Measurements from ENCODE around the gene SMARCA5.
A peak's percentile ranks its signal among the peaks of the same experiment; 100 is the strongest.

SMARCA5 gene

GRCh38 chr4:143513314-143514168, at the start of gene SMARCA5:
Gene SMARCA5 (plus strand): TSS chr4:143513702. CDS start chr4:143513925, 223 bp downstream.
- TF ChIP-seq CTCF (IDR thresholded peaks at IDR 0.05; ENCODE audit: low read depth, low read length), result no peak
- peak within 1 kb of the TSS; percentile 66 for H3K4me3 ChIP-seq (ENCODE audit: low read depth, low read length)
- in situ Hi-C loops (cut with HindIII; ENCODE audit: low sequenced_read_pairs), result no loop called here
- DNase-seq (ENCODE audit: low read depth, low spot score), result peak; percentile 99

- no peak for TF ChIP-seq CTCF (IDR thresholded peaks at IDR 0.05; ENCODE audit: low read depth, low read length)
- H3K4me3 ChIP-seq (ENCODE audit: low read depth, low read length), result no peak overlapping the region
- no peak for DNase-seq (ENCODE audit: low read depth, low spot score)
- in situ Hi-C loops (cut with HindIII; ENCODE audit: low sequenced_read_pairs), result no loop called here
Observed at GRCh38 chr4:143473334-143474126, 40.0 kb upstream of the SMARCA5 start.

- no peak for TF ChIP-seq CTCF (IDR thresholded peaks at IDR 0.05; ENCODE audit: low read depth, low read length)
- in situ Hi-C loops (cut with HindIII; ENCODE audit: low sequenced_read_pairs), result no loop called here
- H3K4me3 ChIP-seq (ENCODE audit: low read depth, low read length), result no peak overlapping the region
- DNase-seq (ENCODE audit: low read depth, low spot score), result no peak
Observed at GRCh38 chr4:143477487-143477886, 36.0 kb upstream of the SMARCA5 start.

GRCh38 chr4:143481361-143481760, 32.1 kb upstream of the SMARCA5 start:
- in situ Hi-C loops (cut with HindIII; ENCODE audit: low sequenced_read_pairs), result no loop called here
- no peak for TF ChIP-seq CTCF (IDR thresholded peaks at IDR 0.05; ENCODE audit: low read depth, low read length)
- H3K4me3 ChIP-seq (ENCODE audit: low read depth, low read length), result no peak overlapping the region
- no peak for DNase-seq (ENCODE audit: low read depth, low spot score)

GRCh38 chr4:143482840-143483239, 30.7 kb upstream of the SMARCA5 start:
- peak; percentile 68 for DNase-seq (ENCODE audit: low read depth, low spot score)
- TF ChIP-seq CTCF (IDR thresholded peaks at IDR 0.05; ENCODE audit: low read depth, low read length), result peak; percentile 48

GRCh38 chr4:143486314-143486713, 27.2 kb upstream of the SMARCA5 start:
- TF ChIP-seq CTCF (IDR thresholded peaks at IDR 0.05; ENCODE audit: low read depth, low read length), result no peak
- in situ Hi-C loops (cut with HindIII; ENCODE audit: low sequenced_read_pairs), result no loop called here
- no peak overlapping the region for H3K4me3 ChIP-seq (ENCODE audit: low read depth, low read length)
- no peak for DNase-seq (ENCODE audit: low read depth, low spot score)

More at GRCh38 chr4:143482840-143483239, 30.7 kb upstream of the SMARCA5 start:
- no peak overlapping the region for H3K4me3 ChIP-seq (ENCODE audit: low read depth, low read length)
- in situ Hi-C loops (cut with HindIII; ENCODE audit: low sequenced_read_pairs), result no loop called here
